B cell (primary cell): ENCODE measurements around the gene CPT1A. TPM values are rescaled to one million over a fixed set of nuclear protein-coding genes. Genes with fewer than 3 reads are reported as not detected.

ENCODE experiments used
- ATAC-seq: fragments of 200-7000 bp; cut with Tn5 transposase; one replicate; pipeline ENCODE4 v1.10.0; 2021; ENCODE audit warnings: low read depth, mild to moderate bottlenecking, moderate number of reproducible peaks, moderate library complexity
- CTCF ChIA-PET: fragments of 350-600 bp; sonication (Branson Sonifier 250); formaldehyde crosslinking; loops from one replicate; lab custom pipeline; 2021; ENCODE audit warnings: antibody characterized with exemption, inconsistent platforms; lab: Charles Lee
- POLR2A ChIA-PET: fragments of 350-600 bp; sonication (Branson Sonifier 250); formaldehyde crosslinking; loops from one replicate; lab custom pipeline; 2021; ENCODE audit warnings: antibody characterized with exemption; lab: Charles Lee
- DNase-seq: peaks from one replicate; pipeline ENCODE4 v3.0.0; 2013
- H2AFZ ChIP-seq: 2 replicates; pipeline ENCODE4 v1.6.1; 2012; ENCODE audit warnings: mild to moderate bottlenecking, low read depth, low read length; ENCODE audit not compliant: insufficient read depth, poor library complexity, severe bottlenecking
- H3K27ac ChIP-seq, 2 donors: 1 replicate in 1 of 2; 2 replicates in 1 of 2; pipeline ENCODE4 v1.5.1; 2012 to 2013; ENCODE audit warnings: low read length in 2 of 2, mild to moderate bottlenecking in 2 of 2, moderate library complexity in 1 of 2
- H3K27me3 ChIP-seq, 4 experiments: fragments of 200-600 bp in 1 of 4; sonication (generic) in 1 of 4; replicated peaks in 1 of 4; 1 replicate in 2 of 4; 2 replicates in 2 of 4; pipeline versions ENCODE4 v1.6.1 to v1.7.0; 2013 to 2016; ENCODE audit warnings: low read length in 3 of 4, mild to moderate bottlenecking in 2 of 4, mixed read lengths in 1 of 4, moderate library complexity in 1 of 4; ENCODE audit not compliant: insufficient read depth in 4 of 4, control insufficient read depth in 3 of 4; ENCODE audit errors: control extremely low read depth in 1 of 4
- H3K36me3 ChIP-seq, 2 experiments: replicated peaks in 1 of 2; 1 replicate in 1 of 2; 2 replicates in 1 of 2; pipeline versions ENCODE4 v1.6.1 to v1.7.1; 2013; ENCODE audit warnings: low read length in 1 of 2; ENCODE audit not compliant: insufficient read depth in 2 of 2, control insufficient read depth in 1 of 2; ENCODE audit errors: control extremely low read depth in 1 of 2, extremely low read depth in 1 of 2
- H3K4me1 ChIP-seq, 2 donors: fragments of 200-600 bp in 1 of 2; sonication (generic) in 1 of 2; 1 replicate in 1 of 2; 2 replicates in 1 of 2; pipeline versions ENCODE4 v1.5.1 to v1.6.1; 2013 to 2017; ENCODE audit warnings: low read length in 2 of 2; ENCODE audit not compliant: control insufficient read depth in 2 of 2, insufficient read depth in 2 of 2
- H3K4me2 ChIP-seq: replicated peaks from 2 replicates; pipeline ENCODE3; 2012; ENCODE audit warnings: mild to moderate bottlenecking, low read depth, low read length; ENCODE audit not compliant: poor library complexity, severe bottlenecking
- H3K4me3 ChIP-seq, 5 experiments: fragments of 200-600 bp in 1 of 5; sonication (generic) in 1 of 5; 1 replicate in 3 of 5; 2 replicates in 2 of 5; pipeline versions ENCODE4 v1.5.1 to v1.7.0; 2011 to 2016; ENCODE audit warnings: low read length in 4 of 5, mild to moderate bottlenecking in 4 of 5, low read depth in 2 of 5, control low read depth in 1 of 5, moderate library complexity in 1 of 5; ENCODE audit not compliant: insufficient read depth in 1 of 5; ENCODE audit errors: control extremely low read depth in 1 of 5, extremely low read depth in 1 of 5
- H3K79me2 ChIP-seq: fragments of 200-600 bp; sonication (generic); one replicate; pipeline ENCODE4 v1.6.0; 2016; ENCODE audit warnings: low read length; ENCODE audit not compliant: control insufficient read depth, insufficient read depth
- H3K9ac ChIP-seq: fragments of 200-600 bp; sonication (generic); 2 replicates; pipeline ENCODE4 v1.6.1; 2017; ENCODE audit warnings: mild to moderate bottlenecking, low read length, moderate library complexity
- H3K9me3 ChIP-seq, 3 donors: one replicate each; pipeline versions ENCODE4 v1.6.1 to v1.7.1; 2013; ENCODE audit warnings: low read length in 2 of 3; ENCODE audit not compliant: control insufficient read depth in 2 of 3, insufficient read depth in 1 of 3; ENCODE audit errors: control extremely low read depth in 1 of 3
- H4K20me1 ChIP-seq: 2 replicates; pipeline ENCODE4 v1.6.0; 2012; ENCODE audit warnings: mild to moderate bottlenecking, low read length; ENCODE audit not compliant: insufficient read depth, control insufficient read depth, poor library complexity, severe bottlenecking
- H3K27ac Mint-ChIP-seq: one replicate; pipeline ENCODE4 v1.8.0; 2021; ENCODE audit warnings: mixed read lengths
- H3K27me3 Mint-ChIP-seq: one replicate; pipeline ENCODE4 v1.8.0; 2021; ENCODE audit warnings: mixed read lengths
- H3K4me1 Mint-ChIP-seq: one replicate; pipeline ENCODE4 v1.8.0; 2021; ENCODE audit warnings: mixed read lengths
- H3K4me3 Mint-ChIP-seq: one replicate; pipeline ENCODE4 v1.8.0; 2021; ENCODE audit warnings: mixed read lengths
- H3K9me3 Mint-ChIP-seq: one replicate; pipeline ENCODE4 v1.8.0; 2022; ENCODE audit warnings: mixed read lengths; ENCODE audit not compliant: insufficient read depth
- CTCF ChIP-seq: fragments of 200-600 bp; IDR thresholded peaks from one replicate; pipeline ENCODE4 v1.8.0; 2022; ENCODE audit warnings: antibody characterized with exemption, mild to moderate bottlenecking
- EZH2 ChIP-seq: IDR thresholded peaks from 2 replicates; pipeline ENCODE4 v1.6.1; 2012; ENCODE audit warnings: borderline replicate concordance, low read depth, mild to moderate bottlenecking, moderate library complexity, low read length; ENCODE audit not compliant: insufficient read depth, poor library complexity, severe bottlenecking
- WGBS: methylation state at CpG from one replicate; pipeline ENCODE4 v1.1.5; 2013; ENCODE audit warnings: missing lambda C conversion rate; ENCODE audit not compliant: insufficient coverage; 5-methylcytosine and 5-hydroxymethylcytosine counted together
- intact Hi-C: fragments of 100-400 bp; cut with micrococcal nuclease; formaldehyde crosslinking; loops from one replicate; pipeline ENCODE4 v1.10.0; 2022
- polyA plus RNA-seq: library from polyadenylated mRNA; depleted of rRNA; stranded (reverse); fragments of >200 nt; gene quantifications from 2 replicates; pipeline ENCODE4 v1.2.3, GENCODE V29; 2012
- total RNA-seq, 2 donors: library from RNA; stranded (reverse); fragments of 120-200 nt in 1 of 2; gene quantifications; 1 replicate in 1 of 2; 2 replicates in 1 of 2; pipeline versions ENCODE4 v1.2.3 to v1.2.4, GENCODE V29; 2013 to 2022

Gene CPT1A
- total and polyA plus RNA-seq, 2 donors (not counting 1 experiment from before 2014, with no cell fraction given) = 15.6 to 40.8 TPM

GRCh38 chr11:68783216-68783821, 58.4 kb downstream of the CPT1A start:
- DNase-seq (no peak), ATAC-seq (no peak)
- no peaks in the 10 kb centered on the region for H3K9me3 ChIP-seq
- 95% methylated on average over 16 of the region's 16 CpGs for WGBS
- H3K4me3 Mint-ChIP-seq = no peak overlapping the region
- POLR2A ChIA-PET = interaction anchor here (0.6 kb wide), 1 partner anchor 14 kb away, joined by 10 read pairs; no protein-coding TSS in a partner anchor
- H3K4me1 ChIP-seq = no peaks in the 10 kb centered on the region
- no peak overlapping the region for H2AFZ ChIP-seq
- no peak overlapping the region for H3K27ac ChIP-seq
- H3K27me3 Mint-ChIP-seq = no peaks in the 10 kb centered on the region
- TF ChIP-seq EZH2 (no peak), CTCF (no peak)
- no peak overlapping the region for H3K27ac Mint-ChIP-seq
- no peaks in the 10 kb centered on the region for H3K9me3 Mint-ChIP-seq
- CTCF ChIA-PET = interaction anchor here (0.5 kb wide), 1 partner anchor 9 kb away, joined by 4 read pairs; no protein-coding TSS in a partner anchor
- H3K4me2 ChIP-seq = no peak overlapping the region
- no peaks in the 10 kb centered on the region for H3K79me2 ChIP-seq
- no peaks in the 10 kb centered on the region for H4K20me1 ChIP-seq
- peaks cover 0 to 18% of the 10 kb centered on the region in 2 experiments for H3K36me3 ChIP-seq
- intact Hi-C loops = no loop called here
- H3K4me1 Mint-ChIP-seq = no peaks in the 10 kb centered on the region
- H3K27me3 ChIP-seq = no peaks in the 10 kb centered on the region
- no peak overlapping the region for H3K9ac ChIP-seq
- H3K4me3 ChIP-seq = no peak overlapping the region

GRCh38 chr11:68782711-68783110, 59.0 kb downstream of the CPT1A start:
- 95% methylated on average over 26 of the region's 26 CpGs for WGBS
- Histone ChIP-seq H3K36me3 (peaks cover 0 to 21% of the 10 kb centered on the region in 2 experiments), H3K9ac (no peak overlapping the region), H3K4me1 (no peaks in the 10 kb centered on the region), H3K27ac (no peak overlapping the region), H4K20me1 (no peaks in the 10 kb centered on the region), H3K79me2 (no peaks in the 10 kb centered on the region), H2AFZ (no peak overlapping the region), H3K4me2 (no peak overlapping the region), H3K27me3 (no peaks in the 10 kb centered on the region), H3K9me3 (no peaks in the 10 kb centered on the region), H3K4me3 (no peak overlapping the region)
- intact Hi-C loops = no loop called here
- Mint-ChIP-seq H3K27me3 (no peaks in the 10 kb centered on the region), H3K9me3 (no peaks in the 10 kb centered on the region), H3K27ac (no peak overlapping the region), H3K4me3 (no peak overlapping the region), H3K4me1 (no peaks in the 10 kb centered on the region)
- DNase-seq (no peak), ATAC-seq (no peak)
- ChIA-PET POLR2A (no interaction called here), CTCF (interaction anchor here (0.5 kb wide), 1 partner anchor 8 kb away, joined by 4 read pairs; no protein-coding TSS in a partner anchor)
- TF ChIP-seq CTCF (no peak), EZH2 (no peak)
